PC-3 (cell line): Measurements from ENCODE around the gene MED26. TPM values are rescaled to one million over a fixed set of nuclear protein-coding genes. Genes with fewer than 3 reads are reported as not detected.
A peak's percentile ranks its signal among the peaks of the same experiment; 100 is the strongest.

Experiments used
- ATAC-seq: fragments of 200-7000 bp; cut with Tn5 transposase; 2 replicates; pipeline ENCODE4 v1.9.1; 2020; ENCODE audit warnings: mild to moderate bottlenecking, moderate library complexity
- BruUV-seq: library from RNA; stranded (reverse); fragments of 400-500 nt; replicated peaks from 2 replicates; lab custom pipeline; 2021; lab: Mats Ljungman, UMichigan
- CTCF ChIA-PET: fragments of 300-600 bp; sonication (Branson Sonifier 250); formaldehyde crosslinking; loops from one replicate; lab custom pipeline; 2022; ENCODE audit warnings: antibody characterized with exemption; lab: Charles Lee
- POLR2A ChIA-PET: fragments of 300-600 bp; sonication (Branson Sonifier 250); formaldehyde crosslinking; loops from one replicate; lab custom pipeline; 2022; ENCODE audit warnings: antibody characterized with exemption; ENCODE audit not compliant: unreplicated experiment; lab: Charles Lee
- DNase-seq: peaks from one replicate; pipeline ENCODE4 v3.0.0-alpha.2; 2015
- H2AFZ ChIP-seq: fragments of 300-600 bp; sonication (generic); 2 replicates; pipeline ENCODE4 v1.6.0; 2016; ENCODE audit warnings: antibody characterized with exemption, low read length
- H3F3A ChIP-seq: fragments of 300-600 bp; sonication (generic); one replicate; pipeline ENCODE4 v1.6.0; 2017; ENCODE audit warnings: antibody characterized with exemption, low read length, control low read depth, mild to moderate bottlenecking; ENCODE audit not compliant: unreplicated experiment
- H3K27ac ChIP-seq: fragments of 300-600 bp; sonication (generic); 2 replicates; pipeline ENCODE4 v1.5.1; 2016; ENCODE audit warnings: mild to moderate bottlenecking, low read length
- H3K27me3 ChIP-seq: fragments of 300-600 bp; sonication (generic); 2 replicates; pipeline ENCODE4 v1.6.1; 2016; ENCODE audit warnings: low read length, mixed read lengths
- H3K36me3 ChIP-seq: fragments of 300-600 bp; sonication (generic); 2 replicates; pipeline ENCODE4 v1.6.1; 2016; ENCODE audit warnings: low read depth, mixed run types, low read length, mixed read lengths
- H3K4me1 ChIP-seq: fragments of 300-600 bp; sonication (generic); 2 replicates; pipeline ENCODE4 v1.5.1; 2016; ENCODE audit warnings: low read length; ENCODE audit not compliant: insufficient read depth
- H3K4me2 ChIP-seq: fragments of 300-600 bp; sonication (generic); 2 replicates; pipeline ENCODE4 v1.6.0; 2016; ENCODE audit warnings: low read length
- H3K4me3 ChIP-seq: fragments of 300-600 bp; sonication (generic); 2 replicates; pipeline ENCODE4 v1.5.1; 2016; ENCODE audit warnings: mild to moderate bottlenecking, low read length, mixed read lengths
- H3K79me2 ChIP-seq: fragments of 300-600 bp; sonication (generic); 2 replicates; pipeline ENCODE4 v1.6.1; 2017; ENCODE audit warnings: low read length, mixed read lengths
- H3K9ac ChIP-seq: fragments of 300-600 bp; sonication (generic); 2 replicates; pipeline ENCODE4 v1.6.0; 2016; ENCODE audit warnings: mild to moderate bottlenecking, low read length
- H3K9me2 ChIP-seq: fragments of 300-600 bp; sonication (generic); replicated peaks from 2 replicates; pipeline ENCODE4 v1.6.1; 2016; ENCODE audit warnings: mixed run types, low read length, mixed read lengths
- H3K9me3 ChIP-seq: fragments of 300-600 bp; sonication (generic); 2 replicates; pipeline ENCODE4 v1.6.1; 2016; ENCODE audit warnings: low read length, mixed read lengths
- H4K20me1 ChIP-seq: fragments of 300-600 bp; sonication (generic); 2 replicates; pipeline ENCODE4 v1.6.1; 2016; ENCODE audit warnings: low read length, mixed read lengths
- EZH2 ChIP-seq: fragments of 300-600 bp; sonication (generic); IDR thresholded peaks from one replicate; pipeline ENCODE4 v1.6.1; 2017; ENCODE audit warnings: antibody characterized with exemption, mild to moderate bottlenecking, low read length; ENCODE audit not compliant: unreplicated experiment
- EZH2phosphoT487 ChIP-seq: fragments of 300-600 bp; sonication (generic); IDR thresholded peaks from 2 replicates; pipeline ENCODE4 v1.6.1; 2018; ENCODE audit warnings: mild to moderate bottlenecking, antibody characterized with exemption, low read length, borderline replicate concordance
- intact Hi-C: fragments of 100-400 bp; cut with micrococcal nuclease; formaldehyde crosslinking; loops from 2 replicates; pipeline ENCODE4 v1.9.0; 2023
- total RNA-seq: library from RNA; depleted of rRNA; stranded (reverse); fragments of >200 nt; gene quantifications from 2 replicates; pipeline ENCODE4 v1.2.3, GENCODE V29; 2014
- TF ChIP-seq, protein P1 (sequence below): fragments of 300-600 bp; sonication (generic); conservative IDR thresholded peaks from 2 replicates; pipeline ENCODE4 v1.5.1; 2017; ENCODE audit warnings: antibody characterized with exemption, low read depth, mild to moderate bottlenecking, low read length

MED26 gene
- total RNA-seq, 1 experiment from 2014 or later: 17.5 TPM

DNA sequence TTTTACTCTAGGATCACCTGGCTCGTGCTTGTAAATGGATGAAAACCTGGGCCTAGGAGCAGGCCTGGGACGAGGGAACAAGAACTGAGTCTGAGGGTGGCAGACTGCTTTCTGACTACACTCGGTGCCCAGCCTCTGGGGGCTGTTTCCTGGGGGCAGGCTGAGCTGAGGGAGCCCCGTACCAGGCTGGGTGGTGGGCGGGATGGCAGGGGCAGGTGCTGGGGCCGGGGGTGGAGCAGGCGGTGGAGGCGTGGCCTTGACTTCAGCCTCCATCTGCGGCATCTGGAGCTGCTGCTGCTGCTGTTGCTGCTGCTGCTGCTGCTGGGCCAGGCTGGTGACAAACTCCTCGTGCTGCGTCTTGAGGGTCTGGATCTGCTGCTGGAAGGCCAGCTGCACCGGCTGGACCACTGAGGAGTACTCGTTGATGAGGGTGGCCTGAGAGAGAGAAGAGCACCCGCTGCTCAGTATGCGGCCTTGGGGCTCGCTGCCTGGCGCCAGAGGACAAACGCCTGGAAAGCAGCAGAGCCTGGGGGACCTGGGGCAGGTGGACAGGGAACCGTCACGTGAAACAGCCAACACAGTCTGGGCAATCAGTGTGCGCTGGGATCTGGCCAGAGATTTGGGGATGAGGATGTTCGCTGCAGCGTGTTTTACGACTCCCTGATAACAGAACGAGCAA is 98.4 kb downstream of the MED26 start:
- H3K27me3 ChIP-seq: no peaks in the 10 kb centered on the region

DNA sequence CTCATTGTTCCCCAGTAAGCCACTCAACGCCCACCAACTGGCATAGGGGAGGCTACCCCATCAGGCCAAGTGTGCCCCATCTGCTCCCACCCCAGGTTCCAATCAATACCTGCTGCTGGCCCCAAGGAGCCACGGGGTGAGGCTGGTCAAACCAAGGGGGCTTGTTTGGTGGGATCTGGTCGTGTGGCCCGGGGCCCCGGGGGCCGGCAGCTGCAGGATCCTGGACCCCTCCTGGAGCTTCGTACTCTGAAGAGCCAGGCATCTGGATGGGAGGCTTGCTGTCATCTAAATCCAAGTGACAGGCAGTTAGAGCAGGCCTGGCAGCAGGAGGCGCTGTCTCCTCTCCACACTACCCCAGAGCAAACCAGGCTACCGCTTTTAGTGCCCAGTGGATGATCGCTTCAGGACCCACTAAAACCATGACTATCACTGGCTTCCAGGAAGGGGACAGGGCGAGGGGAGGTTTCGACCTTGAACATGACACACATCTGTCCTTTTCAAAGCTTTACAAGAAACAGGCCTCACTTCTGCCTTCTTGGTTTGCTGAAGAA is 100.0 kb downstream of the MED26 start:
- H3F3A ChIP-seq: no peaks in the 10 kb centered on the region
- no peaks in the 10 kb centered on the region for H3K27me3 ChIP-seq
- ATAC-seq: peak; percentile 56
- CTCF ChIA-PET: no interaction called here
- H3K27ac ChIP-seq: no peak overlapping the region
- POLR2A ChIA-PET: no interaction called here
- no TSS peak for BruUV-seq
- no peaks in the 10 kb centered on the region for H3K79me2 ChIP-seq
- peaks cover 4% of the 10 kb centered on the region; the same call in 1 of the 2 replicates for H3K4me1 ChIP-seq
- TF ChIP-seq, protein P1, sequence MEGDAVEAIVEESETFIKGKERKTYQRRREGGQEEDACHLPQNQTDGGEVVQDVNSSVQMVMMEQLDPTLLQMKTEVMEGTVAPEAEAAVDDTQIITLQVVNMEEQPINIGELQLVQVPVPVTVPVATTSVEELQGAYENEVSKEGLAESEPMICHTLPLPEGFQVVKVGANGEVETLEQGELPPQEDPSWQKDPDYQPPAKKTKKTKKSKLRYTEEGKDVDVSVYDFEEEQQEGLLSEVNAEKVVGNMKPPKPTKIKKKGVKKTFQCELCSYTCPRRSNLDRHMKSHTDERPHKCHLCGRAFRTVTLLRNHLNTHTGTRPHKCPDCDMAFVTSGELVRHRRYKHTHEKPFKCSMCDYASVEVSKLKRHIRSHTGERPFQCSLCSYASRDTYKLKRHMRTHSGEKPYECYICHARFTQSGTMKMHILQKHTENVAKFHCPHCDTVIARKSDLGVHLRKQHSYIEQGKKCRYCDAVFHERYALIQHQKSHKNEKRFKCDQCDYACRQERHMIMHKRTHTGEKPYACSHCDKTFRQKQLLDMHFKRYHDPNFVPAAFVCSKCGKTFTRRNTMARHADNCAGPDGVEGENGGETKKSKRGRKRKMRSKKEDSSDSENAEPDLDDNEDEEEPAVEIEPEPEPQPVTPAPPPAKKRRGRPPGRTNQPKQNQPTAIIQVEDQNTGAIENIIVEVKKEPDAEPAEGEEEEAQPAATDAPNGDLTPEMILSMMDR: peak; percentile 76
- TF ChIP-seq EZH2phosphoT487: no peak
- peak; percentile 25 for DNase-seq
- H2AFZ ChIP-seq: no peak overlapping the region
- intact Hi-C loops: no loop called here
- no peak overlapping the region for H3K4me2 ChIP-seq
- no peaks in the 10 kb centered on the region for H3K9me2 ChIP-seq
- H3K9ac ChIP-seq: no peak overlapping the region
- H3K36me3 ChIP-seq: peaks cover 73% of the 10 kb centered on the region
- H3K4me3 ChIP-seq: no peak overlapping the region
- no peaks in the 10 kb centered on the region for H3K9me3 ChIP-seq
- peaks cover 8% of the 10 kb centered on the region; the same call in 1 of the 2 replicates for H4K20me1 ChIP-seq

More for the DNA sequence above, 98.4 kb downstream of the MED26 start:
- Histone ChIP-seq H3K4me1 (peaks cover 4% of the 10 kb centered on the region; the same call in 1 of the 2 replicates), H3K4me2 (no peak overlapping the region), H3K9me2 (no peaks in the 10 kb centered on the region), H4K20me1 (peaks cover 8% of the 10 kb centered on the region; the same call in 1 of the 2 replicates), H3K9me3 (no peaks in the 10 kb centered on the region), H3K9ac (no peak overlapping the region), H3K4me3 (no peak overlapping the region), H2AFZ (no peak overlapping the region), H3K27ac (no peak overlapping the region), H3F3A (no peaks in the 10 kb centered on the region), H3K79me2 (no peaks in the 10 kb centered on the region), H3K36me3 (peaks cover 69% of the 10 kb centered on the region)
- no peak for DNase-seq
- CTCF ChIA-PET: no interaction called here
- BruUV-seq: no TSS peak
- POLR2A ChIA-PET: no interaction called here
- TF ChIP-seq, protein P1: no peak
- no peak for TF ChIP-seq EZH2
- intact Hi-C loops: no loop called here
- no peak for ATAC-seq
